GM21367 (cell line): Measurements from ENCODE around the gene BTG3.

Experiments used
- ATAC-seq: cut with Tn5 transposase; IDR thresholded peaks from one replicate; pipeline ENCODE4 v1.9.1; 2021; ENCODE audit not compliant: unreplicated experiment

Gene BTG3, protein sequence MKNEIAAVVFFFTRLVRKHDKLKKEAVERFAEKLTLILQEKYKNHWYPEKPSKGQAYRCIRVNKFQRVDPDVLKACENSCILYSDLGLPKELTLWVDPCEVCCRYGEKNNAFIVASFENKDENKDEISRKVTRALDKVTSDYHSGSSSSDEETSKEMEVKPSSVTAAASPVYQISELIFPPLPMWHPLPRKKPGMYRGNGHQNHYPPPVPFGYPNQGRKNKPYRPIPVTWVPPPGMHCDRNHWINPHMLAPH

DNA sequence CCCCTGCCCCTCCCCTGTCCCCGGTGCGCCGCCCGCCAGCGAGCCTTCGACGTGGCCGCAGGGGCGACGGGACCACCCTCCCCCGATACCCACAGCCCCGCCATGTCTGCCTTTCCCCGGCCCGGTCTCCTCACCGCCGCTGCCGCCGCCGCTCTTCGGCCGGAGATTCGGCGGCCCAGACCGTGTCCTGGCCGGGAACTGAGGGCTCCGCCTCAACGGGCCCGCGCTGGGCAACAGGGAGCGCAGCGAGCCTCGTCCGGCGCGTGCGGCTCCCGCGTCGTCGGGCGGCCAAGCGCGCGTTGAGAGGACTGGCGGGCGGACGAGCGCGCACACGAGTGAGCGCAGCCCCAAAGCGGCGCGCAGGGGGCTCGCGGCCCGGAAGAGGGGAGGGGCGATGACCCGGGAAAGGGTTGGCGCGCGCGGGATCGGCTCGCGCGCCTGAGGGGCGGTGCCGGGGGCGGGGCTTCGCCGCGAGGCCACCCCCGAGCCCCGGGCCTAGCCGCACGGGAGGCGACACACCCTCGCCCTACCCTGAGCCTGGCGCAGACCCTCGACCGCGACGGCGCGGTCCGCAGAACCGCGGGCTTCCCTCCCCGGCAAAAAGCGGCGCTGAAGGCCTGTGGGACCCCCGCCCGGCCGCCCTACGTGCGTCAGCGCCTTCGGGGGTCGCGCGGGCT lies at the start of gene BTG3:
Gene BTG3, minus strand, starts transcription at position 337 of the 677 bp plus-strand sequence. CDS start 3,757 bp downstream, outside the sequence.
- ATAC-seq: peak; percentile 79

- ATAC-seq: no peak
These were observed 48.2 kb upstream of the BTG3 start for GRCh38 chr21:17660862-17661261.

DNA sequence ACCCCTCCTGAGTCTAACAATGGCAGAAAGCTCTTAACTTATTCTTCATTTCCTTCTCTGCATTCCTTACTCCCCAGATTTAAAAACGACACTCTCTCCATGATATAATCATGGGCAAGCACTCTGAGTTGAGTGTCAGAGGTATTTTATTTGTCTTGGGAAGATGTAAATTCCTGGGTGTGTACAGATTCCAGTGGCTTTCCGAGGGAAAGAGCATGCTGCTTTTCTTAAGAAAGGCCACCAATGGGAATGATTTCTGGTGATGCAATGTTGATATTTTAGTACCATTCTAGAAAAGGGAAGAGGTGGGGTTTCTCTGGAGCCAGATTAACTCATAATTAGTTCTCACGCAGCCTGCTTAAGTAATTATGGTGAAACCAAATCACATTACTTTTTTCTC lies 47.8 kb upstream of the BTG3 start:
- no peak for ATAC-seq

- no peak for ATAC-seq
These were observed 46.2 kb upstream of the BTG3 start for GRCh38 chr21:17658931-17659330.

DNA sequence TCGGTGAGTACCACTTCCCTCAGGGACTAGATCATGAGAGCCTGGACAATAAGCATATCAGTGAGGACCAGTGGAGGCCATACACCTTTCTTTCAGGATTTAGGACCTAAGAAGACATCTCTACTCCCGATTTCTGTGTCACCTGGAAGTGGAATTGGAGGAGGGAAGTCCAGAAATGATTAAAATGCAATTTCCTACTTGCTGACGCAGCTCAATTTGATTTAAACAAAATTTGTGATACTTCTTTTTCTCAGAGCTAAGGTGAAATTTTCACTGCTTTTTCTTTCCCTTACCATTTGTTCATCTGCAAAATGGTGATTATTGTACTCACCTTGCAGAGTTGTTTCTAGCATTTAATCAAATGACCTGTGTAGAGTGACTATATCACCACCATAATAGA lies 38.8 kb upstream of the BTG3 start:
- ATAC-seq: no peak

DNA sequence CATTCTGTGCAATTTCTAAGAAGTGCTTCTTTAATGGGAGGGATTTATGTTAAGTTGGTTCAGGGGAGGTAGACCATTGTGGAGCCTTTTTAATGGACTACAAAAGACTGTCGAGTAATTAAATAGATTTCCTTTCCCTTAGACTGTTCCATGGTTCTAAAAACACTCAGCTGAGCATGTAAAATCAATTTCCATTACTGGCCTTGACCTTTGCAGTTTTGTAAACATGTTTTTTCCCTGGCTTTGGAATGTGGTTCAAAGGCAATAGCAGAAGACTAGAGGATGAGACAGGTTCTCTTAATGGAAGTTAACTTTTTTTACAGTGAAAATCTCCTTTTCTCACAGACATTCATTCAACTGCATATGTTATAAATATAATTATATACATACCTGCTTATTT lies 37.6 kb upstream of the BTG3 start:
- no peak for ATAC-seq

DNA sequence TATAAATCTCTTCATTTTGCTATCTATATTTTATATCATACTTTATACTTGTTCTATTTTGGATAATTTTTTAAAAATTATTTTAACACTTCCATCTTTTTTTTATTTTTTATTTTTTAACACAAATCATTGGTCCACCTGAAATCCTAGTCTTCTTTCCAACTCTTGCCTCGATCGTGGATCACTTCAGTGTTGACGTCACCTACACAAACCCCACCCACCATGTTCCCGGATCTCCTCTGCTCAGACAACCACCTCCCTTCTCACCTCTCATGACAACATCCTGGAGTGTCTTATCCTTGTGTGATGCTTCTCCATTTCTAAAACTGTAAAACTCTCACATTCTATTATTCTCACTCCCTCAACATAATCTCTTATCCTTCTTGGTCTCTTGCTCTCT lies 34.1 kb upstream of the BTG3 start:
- ATAC-seq: no peak

GRCh38 chr21:17644186-17644585 lies 31.5 kb upstream of the BTG3 start:
- ATAC-seq: no peak

GRCh38 chr21:17640821-17641220 lies 28.1 kb upstream of the BTG3 start:
- ATAC-seq: no peak

- no peak for ATAC-seq
These were observed 24.0 kb upstream of the BTG3 start for GRCh38 chr21:17636711-17637110.

DNA sequence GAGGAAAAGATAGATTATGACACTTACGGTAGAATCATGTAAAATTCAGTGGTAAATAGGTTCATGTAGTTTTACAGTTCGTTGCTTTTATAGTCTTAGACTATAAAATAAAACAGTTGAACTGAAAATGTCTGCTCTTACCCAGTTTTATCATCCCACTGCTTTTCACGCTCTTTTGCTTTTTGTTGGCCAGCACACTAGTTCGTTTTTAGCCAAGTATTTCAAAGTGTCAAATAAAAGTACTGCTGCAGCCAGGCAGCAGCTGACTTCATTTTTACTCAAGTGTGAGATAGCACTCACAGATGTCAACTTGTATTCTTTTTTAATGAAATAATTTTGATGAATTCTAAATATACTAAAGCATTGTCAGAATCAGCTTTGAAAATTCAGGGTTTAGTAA lies 18.5 kb upstream of the BTG3 start:
- no peak for ATAC-seq

GRCh38 chr21:17622018-17622417 lies 9.3 kb upstream of the BTG3 start:
- no peak for ATAC-seq

GRCh38 chr21:17616831-17617230 lies 4.1 kb upstream of the BTG3 start:
- no peak for ATAC-seq

DNA sequence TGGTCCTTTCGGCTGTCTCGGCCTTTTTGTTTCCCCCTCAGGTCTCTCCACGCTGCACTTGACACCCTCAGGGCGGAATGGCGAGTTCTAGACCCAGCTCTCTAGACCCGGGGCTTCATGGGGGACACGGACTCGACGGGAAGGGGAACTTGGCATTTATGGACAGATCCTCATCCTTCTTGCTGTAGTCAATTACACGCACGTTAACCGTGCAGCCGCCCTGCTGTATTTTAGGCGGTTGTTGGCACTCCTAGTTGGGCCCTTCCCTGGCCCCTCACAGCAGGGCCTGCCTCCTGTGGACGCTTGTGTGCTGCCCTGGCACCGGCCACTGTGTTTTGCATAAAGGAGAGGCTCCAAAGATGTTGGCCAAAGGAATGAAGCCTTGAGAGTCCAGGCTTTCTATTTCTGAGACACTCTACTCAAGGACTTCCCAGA lies 558 bp upstream of the BTG3 start:
- no peak for ATAC-seq

- ATAC-seq: peak; percentile 5
These were observed 607 bp downstream of the BTG3 start for GRCh38 chr21:17612023-17612564.

DNA sequence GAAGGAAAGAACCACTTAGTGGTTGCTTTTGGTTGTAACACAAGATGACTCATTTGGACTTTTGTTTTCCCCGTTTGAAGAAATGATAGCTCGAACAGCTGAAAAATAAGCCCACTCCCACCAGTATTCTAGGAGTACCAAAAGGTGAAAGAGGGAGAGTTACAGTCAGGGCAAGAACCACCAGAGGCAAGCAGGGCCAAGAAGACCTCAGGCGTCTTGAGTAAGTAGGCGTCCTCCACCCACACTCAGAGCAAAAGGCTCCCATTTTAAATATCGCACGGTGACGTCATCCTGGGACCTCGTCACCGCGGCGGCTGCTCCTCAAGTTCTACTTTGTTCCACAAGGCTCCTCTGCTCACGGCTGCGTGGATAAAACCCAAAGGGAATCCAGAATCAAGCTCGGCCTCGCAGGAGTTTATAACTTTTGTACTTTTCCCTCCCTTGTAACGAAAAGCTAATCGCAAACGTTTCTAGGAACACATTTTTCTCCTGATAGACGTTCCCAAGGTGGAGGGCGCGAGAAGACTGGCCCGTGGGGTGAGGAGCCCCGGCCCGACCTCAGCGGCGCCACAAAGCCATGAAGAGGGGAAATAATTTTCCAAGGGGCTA lies 1.2 kb downstream of the BTG3 start:
- peak; percentile 61 for ATAC-seq

- no peak for ATAC-seq
These were observed 1.8 kb downstream of the BTG3 start for GRCh38 chr21:17610911-17611310.

DNA sequence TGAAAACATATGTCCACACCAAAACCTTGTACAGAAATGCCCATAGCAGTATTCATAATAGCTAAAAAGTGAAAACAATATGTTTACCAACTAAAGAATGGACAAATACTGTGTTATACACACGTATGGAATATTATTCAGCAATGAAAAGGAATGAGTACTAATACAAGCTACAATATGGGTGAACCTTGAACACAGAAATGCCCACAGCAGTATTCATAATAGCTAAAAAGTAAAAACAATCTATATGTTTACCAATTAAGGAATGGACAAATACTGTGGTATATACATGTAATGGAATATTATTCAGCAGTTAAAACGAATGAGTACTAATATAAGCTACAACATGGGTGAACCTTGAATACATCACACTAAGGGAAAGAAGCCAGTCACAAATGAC lies 3.0 kb downstream of the BTG3 start:
- no peak for ATAC-seq

GRCh38 chr21:17607684-17608083 lies 5.0 kb downstream of the BTG3 start:
- ATAC-seq: no peak

- no peak for ATAC-seq
These were observed 9.8 kb downstream of the BTG3 start for GRCh38 chr21:17602874-17603273.

- ATAC-seq: peak; percentile 79
These were observed 14.3 kb downstream of the BTG3 start for GRCh38 chr21:17598437-17598836.

- no peak for ATAC-seq
These were observed 15.0 kb downstream of the BTG3 start for GRCh38 chr21:17597680-17598079.
